Endothelial cell of umbilical vein (primary cell): ENCODE results near the gene ZNF148. TPM values are rescaled to one million over a fixed set of nuclear protein-coding genes. Genes with fewer than 3 reads are reported as not detected.
A peak's percentile ranks its signal among the peaks of the same experiment; 100 is the strongest.

Experiments
- BruUV-seq: library from RNA; stranded (reverse); fragments of 400-500 nt; replicated peaks from 2 replicates; lab custom pipeline; 2021; lab: Mats Ljungman, UMichigan
- CTCF ChIA-PET: fragments of 300-600, 350-600 bp; sonication (Branson Sonifier 250); formaldehyde crosslinking; loops from one replicate; lab custom pipeline; 2021; ENCODE audit warnings: antibody characterized with exemption, inconsistent platforms; lab: Charles Lee
- POLR2A ChIA-PET: fragments of 300-600, 350-600 bp; sonication (Branson Sonifier 250); formaldehyde crosslinking; loops from one replicate; lab custom pipeline; 2021; ENCODE audit warnings: antibody characterized with exemption, inconsistent platforms; lab: Charles Lee
- DNase-seq: peaks from one replicate; pipeline ENCODE4 v3.0.0-alpha.2; 2011; ENCODE audit warnings: low read depth, low spot score
- FAIRE-seq: peaks from 2 replicates; lab custom pipeline; 2011; peaks lifted over from hg19 to GRCh38; lab: Jason Lieb, UNC
- H2AFZ ChIP-seq: 2 replicates; pipeline ENCODE4 v1.6.0; 2012; ENCODE audit warnings: low read depth, low read length, control low read depth, inconsistent platforms
- H3K27ac ChIP-seq: 2 replicates; pipeline ENCODE4 v1.5.1; 2011; ENCODE audit warnings: low read depth, mild to moderate bottlenecking, control low read depth, low read length, moderate library complexity; ENCODE audit not compliant: insufficient read depth
- H3K27me3 ChIP-seq, 2 experiments: 2 replicates each; pipeline versions ENCODE4 v1.6.0 to v1.6.1; 2011; ENCODE audit warnings: low read length in 2 of 2, mixed read lengths in 1 of 2; ENCODE audit not compliant: control insufficient read depth in 2 of 2, insufficient read depth in 2 of 2
- H3K36me3 ChIP-seq, 2 experiments: 2 replicates in 1 of 2; 3 replicates in 1 of 2; pipeline ENCODE4 v1.5.1; 2011; ENCODE audit warnings: low read length in 2 of 2, mild to moderate bottlenecking in 1 of 2, moderate library complexity in 1 of 2; ENCODE audit not compliant: control insufficient read depth in 2 of 2, insufficient read depth in 2 of 2; ENCODE audit errors: extremely low read depth in 1 of 2
- H3K4me1 ChIP-seq: 3 replicates; pipeline ENCODE4 v1.5.1; 2011; ENCODE audit warnings: mild to moderate bottlenecking, low read length; ENCODE audit not compliant: control insufficient read depth, insufficient read depth; ENCODE audit errors: extremely low read depth
- H3K4me2 ChIP-seq: 2 replicates; pipeline ENCODE4 v1.6.1; 2011; ENCODE audit warnings: low read length, control low read depth, mixed read lengths; ENCODE audit not compliant: insufficient read depth
- H3K4me3 ChIP-seq, 3 experiments: fragments of 200-600 bp in 1 of 3; sonication (generic), shearing (Covaris generic) in 1 of 3; replicated peaks in 1 of 3; 2 replicates each; pipeline ENCODE4 v1.5.1; 2011 to 2016; ENCODE audit warnings: control low read depth in 3 of 3, low read length in 3 of 3, mild to moderate bottlenecking in 2 of 3, inconsistent platforms in 1 of 3, low read depth in 1 of 3, moderate library complexity in 1 of 3; ENCODE audit not compliant: insufficient read depth in 1 of 3
- H3K79me2 ChIP-seq: 2 replicates; pipeline ENCODE4 v1.6.0; 2012; ENCODE audit warnings: low read length, inconsistent platforms; ENCODE audit not compliant: control insufficient read depth, insufficient read depth
- H3K9ac ChIP-seq: replicated peaks from 2 replicates; pipeline ENCODE3; 2011; ENCODE audit warnings: low read length, control low read depth; ENCODE audit not compliant: insufficient read depth; ENCODE audit errors: extremely low read depth
- H3K9me1 ChIP-seq: replicated peaks from 3 replicates; pipeline ENCODE4 v1.6.0; 2011; ENCODE audit warnings: mild to moderate bottlenecking, low read length; ENCODE audit not compliant: control insufficient read depth, insufficient read depth; ENCODE audit errors: extremely low read depth
- H3K9me3 ChIP-seq: replicated peaks from 2 replicates; pipeline ENCODE4 v1.5.1; 2012; ENCODE audit warnings: low read length, inconsistent platforms; ENCODE audit not compliant: control insufficient read depth, insufficient read depth
- H4K20me1 ChIP-seq: replicated peaks from 2 replicates; pipeline ENCODE3; 2011; ENCODE audit warnings: mild to moderate bottlenecking, low read length; ENCODE audit not compliant: control insufficient read depth, insufficient read depth; ENCODE audit errors: extremely low read depth
- FOS ChIP-seq: IDR thresholded peaks from 2 replicates; pipeline ENCODE4 v1.6.1; 2011; ENCODE audit warnings: mild to moderate bottlenecking, low read length, moderate library complexity, borderline replicate concordance; ENCODE audit not compliant: insufficient read depth
- POLR2A ChIP-seq: IDR thresholded peaks from 2 replicates; pipeline ENCODE4 v1.6.1; 2012; ENCODE audit warnings: low read depth, mild to moderate bottlenecking, control low read depth, low read length
- POLR2AphosphoS5 ChIP-seq: IDR thresholded peaks from 2 replicates; pipeline ENCODE4 v1.6.1; 2012; ENCODE audit warnings: low read depth, mild to moderate bottlenecking, control low read depth, low read length, moderate library complexity; ENCODE audit not compliant: insufficient read depth
- dilution Hi-C: fragments of 300-500 bp; cut with MboI; formaldehyde crosslinking; loops from one replicate; pipeline ENCODE4 v1.15.0; 2019; ENCODE audit warnings: low sequenced_read_pairs; ENCODE audit not compliant: extremely low pct_ligation_motif_present
- intact Hi-C: fragments of 100-400 bp; cut with micrococcal nuclease; formaldehyde crosslinking; loops from one replicate; pipeline ENCODE4 v1.10.0; 2022
- polyA plus RNA-seq, 4 experiments: library from polyadenylated mRNA; depleted of rRNA in 3 of 4; stranded (reverse) in 3 of 4; unstranded in 1 of 4; fragments of >200 nt; gene quantifications; 2 replicates each; pipeline versions ENCODE4 v1.2.1 to v1.2.3, GENCODE V29; 2011 to 2012; ENCODE audit warnings: missing spikeins in 1 of 4
- total RNA-seq: library from RNA; stranded (reverse); gene quantifications from 2 replicates; pipeline ENCODE4 v1.2.3, GENCODE V29; 2021

ZNF148 gene
- total and polyA plus RNA-seq, 2 donors (not counting 3 experiments of a cell fraction or from before 2014, with no cell fraction given) = 8.0 to 41.3 TPM

DNA sequence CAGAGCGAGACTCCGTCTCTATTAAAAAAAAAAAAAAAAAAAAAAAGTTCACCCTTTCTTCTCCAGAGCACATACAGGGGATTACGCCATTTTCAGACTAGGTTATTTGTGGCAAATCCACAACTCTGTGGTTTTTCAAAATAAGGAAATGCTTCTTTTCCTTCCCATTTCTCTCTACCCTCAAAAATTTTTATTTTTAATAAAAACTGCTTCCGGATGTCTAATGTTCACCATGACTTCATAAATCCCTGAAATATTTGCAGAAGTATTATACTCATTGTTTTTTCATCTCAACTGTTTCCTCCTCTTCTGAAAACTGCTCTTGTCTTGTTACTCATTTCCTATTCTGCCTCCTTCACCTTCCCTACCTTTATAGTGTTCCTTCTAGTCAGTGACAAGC, 117.6 kb downstream of the ZNF148 start:
- Histone ChIP-seq H3K4me1 (peaks cover 9% of the 10 kb centered on the region), H3K36me3 (no peaks in the 10 kb centered on the region), H3K27ac (no peak overlapping the region), H4K20me1 (no peaks in the 10 kb centered on the region), H3K4me2 (peak overlapping the region; percentile 63), H3K9ac (no peak overlapping the region), H3K79me2 (peaks cover 4% of the 10 kb centered on the region), H3K9me1 (no peaks in the 10 kb centered on the region), H2AFZ (no peak overlapping the region), H3K4me3 (peak overlapping the region in 1 of 3 experiments; percentile 12), H3K9me3 (no peaks in the 10 kb centered on the region), H3K27me3 (no peaks in the 10 kb centered on the region)
- dilution Hi-C loops = no loop called here
- intact Hi-C loops = no loop called here
- ChIA-PET CTCF (no interaction called here), POLR2A (no interaction called here)
- DNase-seq (peak; percentile 54), FAIRE-seq (peak; percentile 69)
- no TSS peak for BruUV-seq
- TF ChIP-seq POLR2A (no peak), FOS (peak; percentile 28)

DNA sequence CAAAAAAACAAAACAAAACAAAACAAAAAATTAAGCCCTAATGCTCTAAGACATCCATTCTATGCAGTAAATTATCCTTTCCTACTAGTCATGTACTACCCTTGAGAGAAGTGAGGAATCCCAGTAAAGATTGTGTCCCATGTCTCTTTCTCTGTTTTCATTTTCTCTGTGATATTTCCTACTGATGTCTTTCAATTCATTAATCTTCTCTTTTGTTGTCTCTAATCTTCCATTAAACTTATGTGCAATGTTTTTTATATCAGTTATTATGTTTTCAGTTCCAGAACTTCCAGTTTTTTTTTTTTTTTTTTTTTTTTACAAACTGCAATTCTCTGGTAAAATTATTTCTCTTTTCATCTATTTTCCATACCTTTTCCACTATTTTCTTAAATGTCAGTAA, 118.5 kb downstream of the ZNF148 start:
- Histone ChIP-seq H3K9ac (no peak overlapping the region), H3K79me2 (peaks cover 4% of the 10 kb centered on the region), H3K9me3 (no peaks in the 10 kb centered on the region), H3K4me2 (no peak overlapping the region), H2AFZ (no peak overlapping the region), H3K27me3 (no peaks in the 10 kb centered on the region), H3K4me1 (peaks cover 9% of the 10 kb centered on the region), H3K4me3 (no peak overlapping the region), H3K27ac (no peak overlapping the region), H4K20me1 (no peaks in the 10 kb centered on the region), H3K9me1 (no peaks in the 10 kb centered on the region), H3K36me3 (no peaks in the 10 kb centered on the region)
- FAIRE-seq (no peak), DNase-seq (no peak)
- dilution Hi-C loops (no loop called here), intact Hi-C loops (no loop called here)
- TF ChIP-seq POLR2AphosphoS5 = no peak
- ChIA-PET CTCF (no interaction called here), POLR2A (no interaction called here)
- no TSS peak for BruUV-seq
